B cell (primary cell): Measurements from ENCODE around the gene ARL5A. TPM values are rescaled to one million over a fixed set of nuclear protein-coding genes. Genes with fewer than 3 reads are reported as not detected.

ENCODE experiments used
- ATAC-seq: fragments of 200-7000 bp; cut with Tn5 transposase; one replicate; pipeline ENCODE4 v1.10.0; 2021; ENCODE audit warnings: low read depth, mild to moderate bottlenecking, moderate number of reproducible peaks, moderate library complexity
- CTCF ChIA-PET: fragments of 350-600 bp; sonication (Branson Sonifier 250); formaldehyde crosslinking; loops from one replicate; lab custom pipeline; 2021; ENCODE audit warnings: antibody characterized with exemption, inconsistent platforms; lab: Charles Lee
- POLR2A ChIA-PET: fragments of 350-600 bp; sonication (Branson Sonifier 250); formaldehyde crosslinking; loops from one replicate; lab custom pipeline; 2021; ENCODE audit warnings: antibody characterized with exemption; lab: Charles Lee
- DNase-seq: peaks from one replicate; pipeline ENCODE4 v3.0.0; 2013
- H2AFZ ChIP-seq: 2 replicates; pipeline ENCODE4 v1.6.1; 2012; ENCODE audit warnings: mild to moderate bottlenecking, low read depth, low read length; ENCODE audit not compliant: insufficient read depth, poor library complexity, severe bottlenecking
- H3K27ac ChIP-seq, 2 donors: 1 replicate in 1 of 2; 2 replicates in 1 of 2; pipeline ENCODE4 v1.5.1; 2012 to 2013; ENCODE audit warnings: low read length in 2 of 2, mild to moderate bottlenecking in 2 of 2, moderate library complexity in 1 of 2
- H3K27me3 ChIP-seq, 4 experiments: fragments of 200-600 bp in 1 of 4; sonication (generic) in 1 of 4; replicated peaks in 1 of 4; 1 replicate in 2 of 4; 2 replicates in 2 of 4; pipeline versions ENCODE4 v1.6.1 to v1.7.0; 2013 to 2016; ENCODE audit warnings: low read length in 3 of 4, mild to moderate bottlenecking in 2 of 4, mixed read lengths in 1 of 4, moderate library complexity in 1 of 4; ENCODE audit not compliant: insufficient read depth in 4 of 4, control insufficient read depth in 3 of 4; ENCODE audit errors: control extremely low read depth in 1 of 4
- H3K36me3 ChIP-seq, 2 experiments: replicated peaks in 1 of 2; 1 replicate in 1 of 2; 2 replicates in 1 of 2; pipeline versions ENCODE4 v1.6.1 to v1.7.1; 2013; ENCODE audit warnings: low read length in 1 of 2; ENCODE audit not compliant: insufficient read depth in 2 of 2, control insufficient read depth in 1 of 2; ENCODE audit errors: control extremely low read depth in 1 of 2, extremely low read depth in 1 of 2
- H3K4me1 ChIP-seq, 2 donors: fragments of 200-600 bp in 1 of 2; sonication (generic) in 1 of 2; 1 replicate in 1 of 2; 2 replicates in 1 of 2; pipeline versions ENCODE4 v1.5.1 to v1.6.1; 2013 to 2017; ENCODE audit warnings: low read length in 2 of 2; ENCODE audit not compliant: control insufficient read depth in 2 of 2, insufficient read depth in 2 of 2
- H3K4me2 ChIP-seq: replicated peaks from 2 replicates; pipeline ENCODE3; 2012; ENCODE audit warnings: mild to moderate bottlenecking, low read depth, low read length; ENCODE audit not compliant: poor library complexity, severe bottlenecking
- H3K4me3 ChIP-seq, 5 experiments: fragments of 200-600 bp in 1 of 5; sonication (generic) in 1 of 5; 1 replicate in 3 of 5; 2 replicates in 2 of 5; pipeline versions ENCODE4 v1.5.1 to v1.7.0; 2011 to 2016; ENCODE audit warnings: low read length in 4 of 5, mild to moderate bottlenecking in 4 of 5, low read depth in 2 of 5, control low read depth in 1 of 5, moderate library complexity in 1 of 5; ENCODE audit not compliant: insufficient read depth in 1 of 5; ENCODE audit errors: control extremely low read depth in 1 of 5, extremely low read depth in 1 of 5
- H3K79me2 ChIP-seq: fragments of 200-600 bp; sonication (generic); one replicate; pipeline ENCODE4 v1.6.0; 2016; ENCODE audit warnings: low read length; ENCODE audit not compliant: control insufficient read depth, insufficient read depth
- H3K9ac ChIP-seq: fragments of 200-600 bp; sonication (generic); 2 replicates; pipeline ENCODE4 v1.6.1; 2017; ENCODE audit warnings: mild to moderate bottlenecking, low read length, moderate library complexity
- H3K9me3 ChIP-seq, 3 donors: one replicate each; pipeline versions ENCODE4 v1.6.1 to v1.7.1; 2013; ENCODE audit warnings: low read length in 2 of 3; ENCODE audit not compliant: control insufficient read depth in 2 of 3, insufficient read depth in 1 of 3; ENCODE audit errors: control extremely low read depth in 1 of 3
- H4K20me1 ChIP-seq: 2 replicates; pipeline ENCODE4 v1.6.0; 2012; ENCODE audit warnings: mild to moderate bottlenecking, low read length; ENCODE audit not compliant: insufficient read depth, control insufficient read depth, poor library complexity, severe bottlenecking
- H3K27ac Mint-ChIP-seq: one replicate; pipeline ENCODE4 v1.8.0; 2021; ENCODE audit warnings: mixed read lengths
- H3K27me3 Mint-ChIP-seq: one replicate; pipeline ENCODE4 v1.8.0; 2021; ENCODE audit warnings: mixed read lengths
- H3K4me1 Mint-ChIP-seq: one replicate; pipeline ENCODE4 v1.8.0; 2021; ENCODE audit warnings: mixed read lengths
- H3K4me3 Mint-ChIP-seq: one replicate; pipeline ENCODE4 v1.8.0; 2021; ENCODE audit warnings: mixed read lengths
- H3K9me3 Mint-ChIP-seq: one replicate; pipeline ENCODE4 v1.8.0; 2022; ENCODE audit warnings: mixed read lengths; ENCODE audit not compliant: insufficient read depth
- CTCF ChIP-seq: fragments of 200-600 bp; IDR thresholded peaks from one replicate; pipeline ENCODE4 v1.8.0; 2022; ENCODE audit warnings: antibody characterized with exemption, mild to moderate bottlenecking
- EZH2 ChIP-seq: IDR thresholded peaks from 2 replicates; pipeline ENCODE4 v1.6.1; 2012; ENCODE audit warnings: borderline replicate concordance, low read depth, mild to moderate bottlenecking, moderate library complexity, low read length; ENCODE audit not compliant: insufficient read depth, poor library complexity, severe bottlenecking
- WGBS: methylation state at CpG from one replicate; pipeline ENCODE4 v1.1.5; 2013; ENCODE audit warnings: missing lambda C conversion rate; ENCODE audit not compliant: insufficient coverage; 5-methylcytosine and 5-hydroxymethylcytosine counted together
- intact Hi-C: fragments of 100-400 bp; cut with micrococcal nuclease; formaldehyde crosslinking; loops from one replicate; pipeline ENCODE4 v1.10.0; 2022
- polyA plus RNA-seq: library from polyadenylated mRNA; depleted of rRNA; stranded (reverse); fragments of >200 nt; gene quantifications from 2 replicates; pipeline ENCODE4 v1.2.3, GENCODE V29; 2012
- total RNA-seq, 2 donors: library from RNA; stranded (reverse); fragments of 120-200 nt in 1 of 2; gene quantifications; 1 replicate in 1 of 2; 2 replicates in 1 of 2; pipeline versions ENCODE4 v1.2.3 to v1.2.4, GENCODE V29; 2013 to 2022

Gene ARL5A
- total and polyA plus RNA-seq, 2 donors (not counting 1 experiment from before 2014, with no cell fraction given): 18.2 to 54.1 TPM

DNA sequence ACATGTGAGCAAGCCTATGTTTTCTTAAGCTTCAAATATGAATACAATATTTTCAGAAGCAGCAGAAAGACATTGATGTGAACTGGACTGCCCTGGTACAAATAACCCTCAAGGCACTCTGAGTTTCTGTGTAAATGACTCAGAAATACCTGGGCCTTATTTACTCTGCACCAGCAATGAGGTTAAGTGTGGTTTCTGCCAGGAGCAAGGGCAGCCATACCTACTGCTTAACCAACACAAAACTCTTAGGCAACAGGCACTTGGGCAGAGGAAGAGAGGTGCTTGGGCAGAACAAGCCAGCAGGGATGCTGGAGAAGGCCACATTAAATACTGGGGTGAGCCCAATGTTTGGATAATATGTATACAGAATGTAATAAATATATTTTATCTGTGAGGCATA, 29.4 kb upstream of the ARL5A start:
- no peaks in the 10 kb centered on the region for H3K9me3 ChIP-seq
- POLR2A ChIA-PET: no interaction called here
- H3K4me3 ChIP-seq: no peak overlapping the region
- CTCF ChIA-PET: no interaction called here
- H3K27me3 ChIP-seq: no peaks in the 10 kb centered on the region
- H3K27me3 Mint-ChIP-seq: no peaks in the 10 kb centered on the region
- no peaks in the 10 kb centered on the region for H3K9me3 Mint-ChIP-seq
- ATAC-seq (no peak), DNase-seq (no peak)
- intact Hi-C loops: no loop called here
- H3K27ac Mint-ChIP-seq: no peak overlapping the region
- no peak for TF ChIP-seq CTCF
- no peak for TF ChIP-seq EZH2
- H4K20me1 ChIP-seq: no peaks in the 10 kb centered on the region
- H3K4me1 ChIP-seq: peaks cover 0 to 2% of the 10 kb centered on the region in 2 donors
- H3K36me3 ChIP-seq: no peaks in the 10 kb centered on the region
- no peaks in the 10 kb centered on the region for H3K79me2 ChIP-seq
- H3K4me2 ChIP-seq: no peak overlapping the region
- peaks cover 5% of the 10 kb centered on the region for H3K4me1 Mint-ChIP-seq
- H2AFZ ChIP-seq: no peak overlapping the region
- no peak overlapping the region for H3K27ac ChIP-seq
- H3K9ac ChIP-seq: no peak overlapping the region
- H3K4me3 Mint-ChIP-seq: no peak overlapping the region

- peak overlapping the region; percentile 39 for H3K9ac ChIP-seq
- peak overlapping the region; percentile 9 for H2AFZ ChIP-seq
- H3K36me3 ChIP-seq: no peaks in the 10 kb centered on the region
- no peak for ATAC-seq
- no peaks in the 10 kb centered on the region for H3K79me2 ChIP-seq
- TF ChIP-seq CTCF: no peak
- TF ChIP-seq EZH2: no peak
- CTCF ChIA-PET: no interaction called here
- no peaks in the 10 kb centered on the region for H3K9me3 ChIP-seq
- peak overlapping the region in 3 of 5 experiments; percentile 23 to 46 (median 24) for H3K4me3 ChIP-seq
- intact Hi-C loops: no loop called here
- H3K27me3 ChIP-seq: no peaks in the 10 kb centered on the region
- no peak overlapping the region for H3K27ac ChIP-seq
- WGBS: no CpG with 5 or more reads among the region's 3 CpGs
- POLR2A ChIA-PET: no interaction called here
- Mint-ChIP-seq H3K4me3 (peak overlapping the region; percentile 78), H3K9me3 (no peaks in the 10 kb centered on the region), H3K27ac (peak overlapping the region; percentile 71), H3K27me3 (no peaks in the 10 kb centered on the region), H3K4me1 (peaks cover 3% of the 10 kb centered on the region)
- H4K20me1 ChIP-seq: no peaks in the 10 kb centered on the region
- DNase-seq: no peak
- H3K4me2 ChIP-seq: peak overlapping the region; percentile 32
- H3K4me1 ChIP-seq: no peaks in the 10 kb centered on the region
These were observed 26.9 kb upstream of the ARL5A start for GRCh38 chr2:151855111-151855510.
